Ammon's horn (tissue), 1 donor: ENCODE results near the gene CD274.

Experiments used
- DNase-seq: peaks from one replicate; pipeline ENCODE4 v3.0.0-alpha.2; 2016; ENCODE audit warnings: low spot score

CD274 gene

GRCh38 chr9:5500441-5501235 is 50.3 kb downstream of the CD274 start:
- no peak for DNase-seq

GRCh38 chr9:5502553-5502952 is 52.2 kb downstream of the CD274 start:
- DNase-seq, result no peak

- no peak for DNase-seq
Observed at GRCh38 chr9:5509573-5509972, 59.2 kb downstream of the CD274 start.

- peak; percentile 29 for DNase-seq
Observed at GRCh38 chr9:5510360-5510931, 60.1 kb downstream of the CD274 start, which contains the start of gene PDCD1LG2. TSS of gene PDCD1LG2 (plus strand) at chr9:5510531. CDS start at chr9:5522547, 12,016 bp downstream.

- DNase-seq, result no peak
Observed at GRCh38 chr9:5510989-5511388, 60.6 kb downstream of the CD274 start.

GRCh38 chr9:5511476-5511875 is 61.1 kb downstream of the CD274 start:
- DNase-seq, result no peak

GRCh38 chr9:5511935-5512580 is 61.7 kb downstream of the CD274 start:
- DNase-seq, result no peak

GRCh38 chr9:5512658-5513452 is 62.5 kb downstream of the CD274 start:
- no peak for DNase-seq

GRCh38 chr9:5513966-5514616 is 63.7 kb downstream of the CD274 start:
- DNase-seq, result no peak

GRCh38 chr9:5514617-5515260 is 64.4 kb downstream of the CD274 start:
- DNase-seq, result no peak

- no peak for DNase-seq
Observed at GRCh38 chr9:5515261-5515650, 64.9 kb downstream of the CD274 start.

GRCh38 chr9:5516453-5517220 is 66.3 kb downstream of the CD274 start:
- DNase-seq, result no peak

- no peak for DNase-seq
Observed at GRCh38 chr9:5518171-5518936, 68.0 kb downstream of the CD274 start.

GRCh38 chr9:5518937-5519319 is 68.6 kb downstream of the CD274 start:
- no peak for DNase-seq
